WTC11 (cell line): ENCODE data around the gene RAD9B.

Experiments used
- ATF1 ChIP-seq: sonication (generic); formaldehyde crosslinking; IDR thresholded peaks from 2 replicates; pipeline ENCODE4 v1.8.1; 2023; ENCODE audit warnings: mild to moderate bottlenecking, moderate library complexity, missing genetic modification reagents
- ATF6 ChIP-seq: sonication (generic); formaldehyde crosslinking; IDR thresholded peaks from 2 replicates; pipeline ENCODE4 v1.8.1; 2023; ENCODE audit warnings: mild to moderate bottlenecking, missing genetic modification reagents
- CTCF ChIP-seq: fragments of 200-600 bp; IDR thresholded peaks from 2 replicates; pipeline ENCODE4 v1.8.0; 2022; ENCODE audit warnings: antibody characterized with exemption
- E2F4 ChIP-seq: sonication (generic); formaldehyde crosslinking; IDR thresholded peaks from 2 replicates; pipeline ENCODE4 v1.8.1; 2022; ENCODE audit warnings: low read depth, mild to moderate bottlenecking, moderate library complexity, missing genetic modification reagents, borderline replicate concordance
- ELF4 ChIP-seq: sonication (generic); formaldehyde crosslinking; IDR thresholded peaks from 2 replicates; pipeline ENCODE4 v1.8.1; 2022; ENCODE audit warnings: low read depth, mild to moderate bottlenecking, moderate library complexity, missing genetic modification reagents
- FOXK1 ChIP-seq: sonication (generic); formaldehyde crosslinking; IDR thresholded peaks from 2 replicates; pipeline ENCODE4 v1.8.0; 2022; ENCODE audit warnings: mild to moderate bottlenecking, moderate library complexity, missing genetic modification reagents
- MAX ChIP-seq: sonication (generic); formaldehyde crosslinking; IDR thresholded peaks from 2 replicates; pipeline ENCODE4 v1.8.0; 2022; ENCODE audit warnings: mild to moderate bottlenecking, missing genetic modification reagents
- MYBL2 ChIP-seq: sonication (generic); formaldehyde crosslinking; IDR thresholded peaks from 2 replicates; pipeline ENCODE4 v1.8.1; 2023; ENCODE audit warnings: mild to moderate bottlenecking, moderate library complexity, missing genetic modification reagents
- NFATC4 ChIP-seq: fragments of 250-450 bp; sonication (Bioruptor Pico); IDR thresholded peaks from 2 replicates; pipeline ENCODE4 v1.9.0; 2021; ENCODE audit warnings: mild to moderate bottlenecking
- NR2C2 ChIP-seq: sonication (generic); formaldehyde crosslinking; IDR thresholded peaks from 2 replicates; pipeline ENCODE4 v1.8.0; 2022; ENCODE audit warnings: mild to moderate bottlenecking, missing genetic modification reagents
- USF2 ChIP-seq: sonication (generic); formaldehyde crosslinking; IDR thresholded peaks from 2 replicates; pipeline ENCODE4 v1.8.1; 2023; ENCODE audit warnings: mild to moderate bottlenecking, missing genetic modification reagents, moderate library complexity
- ZNF263 ChIP-seq: sonication (generic); formaldehyde crosslinking; IDR thresholded peaks from 2 replicates; pipeline ENCODE4 v1.8.1; 2022; ENCODE audit warnings: low read depth, mild to moderate bottlenecking, moderate library complexity, missing genetic modification reagents

GRCh38 chr12:110503432-110503831 lies 1.3 kb downstream of the RAD9B start:
- TF ChIP-seq ATF6 (CRISPR knock-in tag) (no peak), ELF4 (no peak), E2F4 (CRISPR knock-in tag) (no peak), FOXK1 (no peak), CTCF (no peak), NFATC4 (no peak), ZNF263 (CRISPR knock-in tag) (no peak), MAX (CRISPR knock-in tag) (no peak), NR2C2 (no peak), MYBL2 (no peak), ATF1 (CRISPR knock-in tag) (no peak), USF2 (CRISPR knock-in tag) (no peak)
